HG03039 (cell line): ENCODE results near the gene IWS1.
"Not testable (repeated sequence)": the region's sequence is repeated elsewhere in the genome, so short reads cannot be mapped to it uniquely, and the experiment has no call there.

Experiments used
- ATAC-seq: cut with Tn5 transposase; IDR thresholded peaks from one replicate; pipeline ENCODE4 v1.9.1; 2021; ENCODE audit warnings: mild to moderate bottlenecking, moderate library complexity; ENCODE audit not compliant: unreplicated experiment

The IWS1 gene

DNA sequence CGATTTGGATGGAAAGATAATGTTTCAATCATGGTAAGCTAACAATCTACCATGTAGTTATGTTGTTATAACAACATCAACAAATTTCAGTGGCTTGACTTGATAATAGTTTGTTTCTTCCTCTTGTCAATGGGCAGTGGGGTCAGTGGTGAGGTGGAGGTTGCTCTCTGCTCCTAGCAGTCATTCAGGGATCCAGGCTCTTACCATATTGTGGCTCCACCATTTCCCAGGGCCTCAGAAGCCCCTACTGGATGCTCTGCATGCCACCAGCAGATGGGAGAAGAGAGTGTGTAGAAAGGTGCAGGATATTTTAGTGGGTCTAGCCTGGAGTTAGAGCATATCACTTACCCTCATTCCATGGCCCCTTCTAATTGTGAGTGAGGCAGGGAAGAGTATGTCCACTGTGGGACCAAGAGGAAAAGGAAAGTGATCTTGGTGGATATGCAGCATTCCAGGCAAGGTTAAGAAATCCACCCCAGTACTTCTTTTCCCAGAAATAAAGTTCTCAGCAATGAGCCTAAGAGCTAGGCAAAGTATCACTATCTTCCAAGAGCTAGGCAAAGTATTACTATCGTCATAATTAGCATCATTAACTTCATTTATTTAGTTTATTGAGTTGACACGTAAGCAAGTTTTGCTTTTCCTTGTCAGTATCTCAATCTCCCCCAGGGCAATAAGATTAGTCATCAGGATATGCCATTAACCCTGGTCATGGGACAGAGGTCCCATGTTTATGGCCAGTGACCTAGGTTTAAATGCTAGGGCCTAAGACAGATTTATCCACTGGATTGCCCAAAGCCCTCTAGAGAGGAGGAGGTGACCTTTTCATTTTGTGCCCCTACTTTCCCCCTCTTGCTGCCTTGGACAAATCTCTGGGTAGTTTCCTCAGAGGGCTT is 4.2 kb upstream of the IWS1 start:
- ATAC-seq: no peak

DNA sequence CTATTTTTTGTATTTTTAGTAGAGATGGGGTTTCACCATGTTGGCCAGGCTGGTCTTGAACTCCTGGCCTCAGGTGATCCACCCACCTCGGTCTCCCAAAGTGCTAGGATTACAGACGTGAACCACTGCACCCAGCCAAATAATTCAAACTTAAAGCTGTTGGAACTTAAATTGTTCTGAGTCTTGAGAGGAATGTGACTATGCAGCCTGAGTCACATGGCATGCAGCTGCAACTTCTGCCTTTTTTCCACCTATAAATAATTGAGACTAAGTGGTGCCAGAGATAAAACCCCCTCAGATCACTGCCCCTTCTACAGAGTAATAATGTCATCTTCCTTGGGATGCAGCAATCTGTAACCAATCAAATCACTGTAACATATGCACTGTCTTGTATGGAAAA is 3.1 kb upstream of the IWS1 start:
- not testable (repeated sequence) for ATAC-seq

DNA sequence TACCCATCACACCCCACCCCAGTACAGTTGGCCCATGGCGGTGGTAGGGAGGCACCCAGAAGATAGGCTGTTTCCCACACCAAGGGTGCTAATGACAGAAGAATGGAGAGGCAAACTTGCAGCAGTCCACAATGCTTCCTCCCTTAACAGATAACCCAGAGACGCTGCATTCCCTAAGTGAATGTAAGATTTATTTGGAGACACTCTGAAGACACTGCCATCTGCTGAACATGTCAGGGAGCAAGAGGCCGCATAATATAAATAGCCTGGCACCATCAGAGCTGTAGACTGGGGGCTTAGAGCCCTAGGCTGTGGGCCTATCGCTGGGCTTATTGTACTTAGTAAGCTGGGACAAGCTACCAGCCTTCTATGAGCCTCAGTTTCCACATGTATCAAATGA is 2.2 kb upstream of the IWS1 start:
- ATAC-seq: no peak

DNA sequence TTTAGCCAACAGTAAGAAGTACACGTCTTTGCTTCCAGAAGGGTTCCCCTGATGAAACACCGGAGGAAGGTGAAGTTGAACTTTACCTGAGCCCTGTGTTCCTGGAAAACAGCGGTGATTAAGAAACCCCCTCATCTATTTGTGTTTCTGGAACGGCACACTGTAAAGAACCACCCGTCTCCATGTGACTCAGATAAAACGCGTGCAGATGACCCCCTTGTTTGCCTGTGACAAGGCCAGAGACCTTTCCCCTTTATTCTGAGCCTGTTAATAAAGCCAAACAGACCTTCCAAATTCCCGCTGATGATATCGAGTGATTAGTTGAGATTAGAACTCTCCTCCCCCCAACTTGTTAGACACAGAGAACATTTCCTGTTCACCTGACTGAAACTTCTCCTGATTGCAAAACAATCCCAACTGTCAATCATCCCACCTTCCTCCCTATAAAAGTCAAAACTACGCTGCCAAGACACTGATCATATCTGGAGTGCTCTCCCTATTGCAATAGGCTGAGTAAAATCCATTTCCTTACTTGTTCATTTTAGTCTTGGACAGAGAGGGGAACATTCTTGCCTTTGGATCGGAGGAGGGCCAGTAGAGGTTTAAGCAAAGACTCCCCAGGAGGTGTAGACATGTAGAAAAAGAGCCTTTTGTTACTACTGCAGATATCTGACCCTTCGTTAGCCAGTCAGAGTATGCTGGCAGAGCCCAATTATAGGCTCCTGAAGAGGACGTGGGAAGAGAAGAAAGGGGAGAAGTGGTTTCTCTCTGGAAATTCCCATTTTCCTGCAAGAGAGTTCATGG is 914 bp upstream of the IWS1 start:
- peak; percentile 10 for ATAC-seq

- no peak for ATAC-seq
Observed at GRCh38 chr2:127525691-127526131, 578 bp downstream of the IWS1 start.

DNA sequence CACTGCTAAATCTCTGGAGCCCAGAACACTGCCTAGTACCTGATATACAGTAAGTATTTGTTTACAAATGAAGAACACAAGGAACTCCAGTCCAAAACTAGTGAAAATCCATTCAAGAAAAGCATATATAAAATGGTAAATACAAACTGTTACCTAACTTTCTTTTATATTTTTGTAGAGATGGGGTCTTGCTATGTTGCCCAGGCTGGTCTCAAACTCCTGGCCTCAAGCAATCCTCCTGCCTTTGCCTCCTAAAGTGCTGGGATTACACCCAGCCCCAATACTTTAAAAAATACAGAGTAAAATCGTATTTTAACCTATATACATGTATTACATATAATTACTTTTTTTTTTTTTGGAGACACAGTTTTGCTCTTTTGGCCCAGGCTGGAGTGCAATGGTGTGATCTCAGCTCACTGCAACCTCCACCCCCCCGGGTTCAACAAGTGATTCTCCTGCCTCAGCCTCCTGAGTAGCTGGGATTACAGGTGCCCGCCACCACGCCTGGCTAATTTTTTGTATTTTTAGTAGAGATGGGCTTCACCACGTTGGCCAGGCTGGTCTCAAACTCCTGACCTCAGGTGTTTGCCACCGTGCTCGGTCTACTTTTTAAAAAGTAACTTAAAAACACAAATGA is 2.0 kb downstream of the IWS1 start:
- ATAC-seq: not testable (repeated sequence)

- ATAC-seq: no peak
Observed at GRCh38 chr2:127523269-127523939, 2.9 kb downstream of the IWS1 start.

DNA sequence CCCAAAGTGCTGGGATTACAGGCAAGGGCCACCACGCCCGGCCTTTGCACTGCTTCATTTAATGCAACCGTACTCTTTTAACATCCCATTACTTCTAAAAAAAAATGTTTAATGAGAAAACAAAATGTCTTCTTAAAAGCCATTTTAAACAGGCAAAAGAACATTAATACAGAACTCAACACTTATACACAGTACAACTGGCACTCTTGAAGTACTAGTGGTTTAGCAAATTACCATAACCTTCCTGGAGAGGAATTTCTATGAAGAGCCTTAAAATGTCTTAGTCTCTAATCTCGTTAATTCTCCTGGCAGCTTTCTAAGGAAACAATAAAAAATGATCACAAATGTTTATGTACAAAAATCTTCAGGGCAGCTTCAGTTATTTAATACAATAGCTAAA is 5.9 kb downstream of the IWS1 start:
- ATAC-seq: no peak

DNA sequence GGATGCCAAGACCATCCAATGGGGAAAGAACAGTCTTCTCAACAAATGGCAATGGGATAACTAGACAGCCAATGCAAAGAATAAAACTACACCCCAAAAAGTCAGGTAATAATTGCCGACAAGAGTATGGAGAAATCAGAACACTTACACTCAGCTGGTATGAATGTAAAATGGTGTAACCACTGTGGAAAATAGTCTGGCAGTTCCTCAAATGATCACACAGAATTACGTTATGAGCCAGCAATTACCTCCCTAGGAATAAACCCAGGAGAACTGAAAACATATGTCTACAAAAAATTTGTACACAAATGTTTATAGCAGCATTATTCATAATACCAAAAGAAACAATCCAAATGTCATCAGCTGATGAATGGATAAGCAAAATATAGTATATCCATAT is 8.8 kb downstream of the IWS1 start:
- no peak for ATAC-seq

DNA sequence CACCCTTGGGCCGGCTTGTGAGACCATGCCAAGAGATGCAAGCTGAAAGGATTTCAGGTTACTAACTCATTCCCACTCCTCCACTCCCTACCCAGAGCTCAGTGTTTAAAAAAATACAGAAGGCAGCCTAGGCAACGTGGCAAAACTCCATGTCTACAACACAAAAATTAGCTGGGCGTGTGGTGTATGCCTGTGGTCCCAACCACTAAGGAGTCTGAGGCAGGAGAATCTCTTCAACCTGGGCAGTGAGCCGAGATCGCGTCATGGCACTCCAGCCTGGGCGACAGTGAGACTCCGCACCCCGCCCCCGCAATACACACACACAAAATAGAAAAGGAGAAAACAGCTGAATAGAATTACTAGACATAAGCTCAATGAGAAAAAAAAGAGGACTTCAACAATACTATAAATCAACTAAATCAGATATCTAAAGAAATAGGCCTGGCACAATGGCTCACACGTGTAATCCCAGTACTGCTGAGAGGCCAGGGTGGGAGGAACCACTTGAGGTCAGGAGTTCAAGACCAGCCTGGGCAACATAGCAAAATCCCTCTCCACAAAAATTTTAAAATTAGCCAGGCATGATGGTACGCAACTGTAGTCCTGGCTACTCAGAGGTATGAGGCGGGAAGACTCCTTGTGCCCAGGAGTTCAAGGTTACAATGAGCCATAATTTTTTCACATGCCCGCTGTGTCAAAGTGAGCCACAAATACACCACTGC is 10.1 kb downstream of the IWS1 start:
- ATAC-seq: no peak

DNA sequence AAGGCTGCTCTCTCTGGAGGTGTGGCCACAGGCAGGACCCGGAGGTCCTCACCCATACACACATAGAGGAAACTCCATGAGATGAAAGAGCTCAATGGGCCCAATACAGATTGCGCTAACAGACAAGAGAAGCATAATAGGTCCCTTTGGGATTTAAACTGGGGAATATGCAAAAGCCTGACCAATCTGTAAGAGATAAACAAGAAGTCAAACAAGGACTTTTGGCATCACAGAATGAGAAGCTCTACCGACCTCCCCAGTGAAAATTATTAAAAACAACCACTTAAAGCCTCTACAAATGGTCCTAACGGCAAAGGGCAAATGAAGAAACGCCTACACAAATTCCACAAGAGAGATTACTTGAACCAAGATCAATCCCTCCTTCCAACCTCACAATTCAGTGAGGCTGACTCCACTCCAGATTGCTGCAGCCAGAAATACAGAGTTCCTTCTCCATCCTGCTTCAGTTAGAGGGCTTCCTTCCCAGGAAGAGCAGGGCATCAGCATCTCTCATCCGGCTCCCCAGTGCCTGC is 10.8 kb downstream of the IWS1 start:
- no peak for ATAC-seq

DNA sequence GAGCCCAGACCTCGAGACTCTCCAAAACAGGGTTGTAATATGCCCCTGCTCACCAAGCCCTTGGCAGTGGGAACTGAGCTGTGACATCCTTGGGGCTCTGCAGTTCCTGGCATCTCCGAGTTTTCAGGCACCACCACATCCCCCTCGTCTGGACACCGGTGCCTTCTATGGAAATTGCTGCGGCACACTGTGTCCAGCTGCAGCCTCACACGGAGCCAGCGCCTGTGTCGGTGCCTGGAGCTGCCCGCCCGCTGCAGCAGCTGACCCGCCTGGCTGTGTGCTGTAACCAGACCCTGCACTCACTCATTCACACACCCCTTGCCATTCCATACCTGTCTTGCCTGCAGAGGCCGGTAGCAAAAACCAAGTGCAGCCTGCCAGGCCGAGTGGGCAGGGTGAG is 11.8 kb downstream of the IWS1 start:
- ATAC-seq: no peak

DNA sequence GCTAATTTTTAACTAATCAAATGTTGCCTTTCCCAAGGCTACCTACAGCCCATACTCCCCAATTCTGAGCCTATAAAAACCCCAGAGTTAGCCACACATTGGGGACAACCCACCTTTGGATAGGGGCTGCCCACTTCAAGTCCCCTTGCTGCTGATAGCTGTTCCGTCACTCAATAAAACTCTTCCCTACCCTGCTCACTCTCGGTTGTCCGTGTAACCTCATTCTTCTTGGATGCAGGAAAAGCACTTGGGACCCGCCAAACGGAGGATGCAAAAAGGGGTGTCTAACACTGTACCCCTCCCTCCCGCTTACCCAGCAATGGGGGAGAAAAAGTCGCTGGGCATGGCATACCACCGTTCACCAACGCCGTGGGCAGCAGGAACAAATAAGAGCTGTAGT is 12.2 kb downstream of the IWS1 start:
- ATAC-seq: no peak

GRCh38 chr2:127512362-127512761 is 13.9 kb downstream of the IWS1 start:
- ATAC-seq: no peak

DNA sequence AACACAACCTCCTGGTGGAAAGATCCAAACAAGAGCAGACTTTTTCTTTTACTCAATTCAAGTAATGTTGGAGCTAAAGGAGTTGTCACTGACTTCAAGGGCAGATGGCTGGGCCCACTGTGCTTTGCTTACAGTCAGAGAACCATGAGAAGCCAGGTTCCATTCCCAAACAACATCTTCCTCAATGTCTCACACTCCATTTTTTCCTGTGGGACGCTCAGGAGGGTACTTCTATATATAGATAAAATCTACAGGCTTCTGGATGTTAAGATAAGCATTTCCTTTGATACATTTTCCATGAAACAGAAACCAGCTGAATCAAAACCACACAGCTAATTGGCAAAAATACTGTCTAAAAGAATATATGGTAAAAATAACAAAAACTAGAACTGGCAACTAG is 14.4 kb downstream of the IWS1 start:
- ATAC-seq: no peak

GRCh38 chr2:127511090-127511695 is 15.1 kb downstream of the IWS1 start:
- ATAC-seq: no peak

DNA sequence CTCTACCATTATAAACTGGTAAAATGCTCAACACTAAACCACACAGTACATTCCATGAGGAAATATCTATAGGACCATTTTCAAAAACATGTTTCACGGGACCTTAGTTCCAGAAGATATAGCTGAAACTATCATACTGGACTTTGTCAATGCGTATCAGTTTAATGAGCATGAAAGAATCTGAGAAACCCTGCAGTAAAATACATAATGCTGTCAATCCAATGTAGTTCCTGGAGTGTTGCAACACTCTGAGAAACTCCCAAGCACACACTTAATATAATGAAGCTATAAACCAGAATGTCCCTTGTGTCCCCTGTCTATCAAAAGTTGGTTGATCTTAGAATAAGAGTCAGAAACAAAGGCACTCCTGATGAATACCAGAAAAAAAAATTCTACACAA is 16.2 kb downstream of the IWS1 start:
- ATAC-seq: no peak

DNA sequence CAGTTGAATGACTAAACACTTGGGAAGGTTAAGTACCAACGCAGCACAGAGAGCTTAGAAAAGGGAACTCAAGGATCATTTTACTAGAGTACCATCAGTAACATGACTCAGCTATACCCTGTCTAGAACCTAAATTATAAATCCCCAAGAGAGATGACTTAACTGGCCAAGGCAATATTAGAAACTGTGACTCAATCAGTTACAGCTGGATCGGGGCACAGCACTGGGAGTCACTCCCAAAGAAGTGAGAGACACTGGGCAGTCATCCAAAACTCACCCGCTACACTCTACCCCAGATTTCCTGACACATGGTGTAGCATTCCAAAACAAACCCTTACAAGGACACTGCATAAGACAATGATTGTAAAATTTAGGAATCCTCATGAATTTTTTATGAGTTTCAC is 17.7 kb downstream of the IWS1 start:
- ATAC-seq: no peak

DNA sequence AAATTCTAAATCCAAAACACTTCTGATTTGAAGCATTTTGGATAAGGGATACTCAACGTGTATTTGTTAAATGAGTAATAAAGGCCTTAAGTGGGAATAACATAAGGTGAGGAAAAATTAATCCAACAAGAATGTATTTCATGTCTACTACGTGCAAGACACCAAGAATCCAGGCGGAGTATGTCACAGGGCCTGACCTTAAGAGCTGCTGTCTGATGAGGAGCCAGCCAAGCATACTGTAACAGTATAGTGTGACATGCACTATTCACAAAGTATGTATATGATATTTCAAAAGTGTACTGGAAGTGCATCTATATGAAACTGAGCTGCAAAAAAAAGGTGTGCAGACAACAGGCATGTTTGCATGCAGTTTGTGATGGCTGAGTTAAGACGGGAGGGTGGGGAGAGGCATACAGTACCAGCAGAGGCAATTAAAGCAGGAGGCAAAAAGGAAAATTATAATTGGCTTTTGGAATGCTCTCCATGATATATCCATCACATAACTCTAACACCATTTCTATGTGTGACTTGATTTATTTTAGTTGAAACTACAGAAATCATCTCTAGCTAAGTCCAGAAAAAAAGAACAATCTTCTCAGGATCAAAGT is 18.2 kb downstream of the IWS1 start:
- ATAC-seq: no peak
